ENCODE data around the gene BLID.

BLID gene

DNA sequence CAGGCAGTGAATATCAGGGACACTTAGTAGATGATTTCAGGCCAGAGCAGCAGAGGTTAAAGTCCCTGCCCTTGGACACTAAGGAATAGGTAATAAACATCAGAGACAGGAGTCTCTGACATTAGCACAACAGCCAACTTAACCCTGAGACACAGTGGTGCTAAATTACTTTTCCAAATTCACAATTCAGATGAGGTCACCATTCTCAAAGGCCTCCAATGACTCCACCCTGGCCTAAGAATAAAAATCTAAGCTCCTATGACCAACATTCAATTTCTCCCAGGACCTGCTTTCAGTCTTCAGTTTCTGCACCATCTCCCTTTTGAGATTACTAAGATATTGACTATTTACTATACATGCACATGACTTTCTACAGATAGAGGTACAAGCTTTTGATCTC lies 42.0 kb downstream of the BLID start:
- DNase-seq = no peak

DNA sequence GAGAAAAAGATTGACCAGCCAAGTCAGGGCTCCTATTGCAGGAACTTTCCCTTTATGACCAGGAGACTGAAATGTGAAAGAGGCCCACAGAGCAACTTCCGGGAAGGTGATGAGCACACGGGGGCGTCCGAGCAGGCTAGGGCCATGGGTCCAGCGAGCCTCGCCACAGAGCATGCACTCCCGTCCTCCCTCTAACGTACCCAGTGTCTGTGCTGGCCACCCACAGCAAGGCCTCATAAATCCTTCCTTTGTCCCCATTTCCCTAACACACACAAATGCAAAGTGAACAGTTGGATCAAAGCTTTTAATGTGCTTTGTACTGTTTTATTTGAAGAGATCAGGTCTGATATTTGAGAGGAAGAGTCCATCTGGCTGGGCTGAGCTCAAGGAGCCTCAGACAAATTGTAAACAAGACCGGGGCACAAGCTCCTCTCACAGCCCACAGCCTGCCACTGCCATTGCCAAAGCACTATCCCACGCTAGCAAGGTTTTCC lies 44.3 kb downstream of the BLID start:
- DNase-seq = no peak

DNA sequence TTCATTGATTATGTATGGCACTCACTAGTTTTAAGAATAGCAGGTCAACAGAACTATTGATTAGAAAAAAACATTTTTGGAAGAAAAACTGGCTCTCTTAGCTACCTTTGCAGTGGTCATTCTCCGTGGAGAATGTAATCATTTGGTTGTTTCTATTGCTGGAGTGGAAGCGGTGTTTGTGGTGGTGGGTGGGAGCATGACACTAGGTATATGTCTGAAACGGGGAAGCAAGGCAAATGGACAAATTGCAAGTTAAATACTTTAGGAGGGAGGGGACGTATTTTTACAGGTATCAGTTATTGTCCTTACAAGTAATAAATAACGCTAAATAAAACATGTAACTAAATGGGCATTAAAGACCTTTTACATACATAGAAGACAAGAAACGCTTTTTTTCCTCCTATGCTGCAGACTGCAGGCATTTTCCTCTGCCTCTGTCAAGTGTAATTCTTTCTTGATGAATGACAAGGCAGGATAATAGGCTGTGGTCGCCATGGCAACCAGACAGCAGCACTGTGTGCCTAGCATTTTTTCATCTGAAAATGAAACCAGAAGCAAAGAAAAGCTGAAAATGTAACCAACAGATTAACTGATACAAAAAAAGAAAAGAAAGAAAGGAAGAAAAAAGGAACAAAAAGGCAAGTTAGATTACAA lies 46.2 kb downstream of the BLID start:
- no peak for DNase-seq

DNA sequence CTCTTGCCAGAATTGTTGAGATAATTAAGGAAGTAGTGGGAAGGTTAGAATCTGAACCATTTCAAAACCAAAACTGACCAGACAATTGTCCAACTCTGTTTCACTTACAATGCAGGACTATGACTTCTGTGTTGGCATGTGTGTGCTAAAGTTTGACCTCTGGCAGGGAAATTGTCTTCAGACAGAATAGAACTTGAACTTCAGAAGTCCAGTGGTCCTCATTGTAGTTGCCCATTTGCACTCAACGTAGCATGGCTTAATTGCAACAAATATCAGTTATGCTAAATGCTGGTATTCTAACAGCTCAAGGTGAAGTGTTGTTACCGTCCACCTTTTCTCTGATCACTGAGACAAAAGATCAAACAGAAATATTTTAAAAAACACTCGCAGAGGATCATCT lies 47.2 kb downstream of the BLID start:
- no peak for DNase-seq

DNA sequence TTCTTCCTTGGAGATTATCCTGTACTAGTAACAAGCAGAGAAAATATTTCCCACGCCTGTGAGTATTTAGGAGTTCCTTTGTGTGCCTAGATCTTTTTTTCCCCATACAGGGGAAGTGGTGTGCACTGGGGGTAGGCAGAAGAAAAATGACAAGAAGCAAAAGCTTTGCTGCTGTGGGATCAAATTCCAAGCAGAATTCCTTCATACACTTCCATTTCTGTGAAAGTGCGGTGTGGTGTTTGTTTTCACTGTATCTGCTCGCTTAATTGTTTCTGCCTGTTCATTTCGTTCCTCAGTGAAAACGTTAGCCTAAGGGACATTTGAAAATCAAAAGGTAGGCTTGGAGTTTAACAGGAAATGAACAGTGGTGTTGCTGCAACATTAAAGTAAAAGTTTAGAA lies 47.9 kb downstream of the BLID start:
- DNase-seq = no peak
